Gastrocnemius medialis (tissue), 4 donors: Measurements from ENCODE around the gene SPATA46.

Experiments
- CTCF ChIP-seq, 5 experiments: fragments of 450-650 bp in 3 of 5; fragments of 200-600 bp in 2 of 5; sonication (generic) in 2 of 5; IDR thresholded peaks in 4 of 5; conservative IDR thresholded peaks in 1 of 5; 1 replicate in 4 of 5; 2 replicates in 1 of 5; pipeline ENCODE4 v1.5.1; 2016 to 2019; ENCODE audit warnings: antibody characterized with exemption in 5 of 5, mild to moderate bottlenecking in 3 of 5, moderate library complexity in 3 of 5
- POLR2A ChIP-seq, 2 donors: fragments of 450-650 bp; IDR thresholded peaks; one replicate each; pipeline ENCODE4 v1.6.1; 2017; ENCODE audit warnings: antibody characterized with exemption in 2 of 2, mild to moderate bottlenecking in 2 of 2, moderate library complexity in 2 of 2

GRCh38 chr1:162422662-162423375 is 46.2 kb upstream of the SPATA46 start:
- TF ChIP-seq CTCF (IDR thresholded peaks at IDR 0.05 in 4 of 5, conservative IDR thresholded peaks at IDR 0.05 in 1 of 5) (no peak), POLR2A (IDR thresholded peaks at IDR 0.05) (no peak)
